Dermis microvascular lymphatic vessel endothelial cell (primary cell): Measurements from ENCODE around the gene SMCO2. TPM values are rescaled to one million over a fixed set of nuclear protein-coding genes. Genes with fewer than 3 reads are reported as not detected.

ENCODE experiments used
- DNase-seq, 2 donors: peaks; one replicate each; pipeline versions ENCODE4 v3.0.0 to v3.0.0-alpha.2; 2010; ENCODE audit warnings: low read depth in 2 of 2
- total RNA-seq: library from RNA; depleted of rRNA; stranded (reverse); fragments of >200 nt; gene quantifications from 2 replicates; pipeline ENCODE4 v1.2.1, GENCODE V29; 2014

The SMCO2 gene
- total RNA-seq, 1 donor from 2014 or later: 0.13 TPM

GRCh38 chr12:27550653-27550975 lies 104.1 kb downstream of the SMCO2 start:
- no peak for DNase-seq

DNA sequence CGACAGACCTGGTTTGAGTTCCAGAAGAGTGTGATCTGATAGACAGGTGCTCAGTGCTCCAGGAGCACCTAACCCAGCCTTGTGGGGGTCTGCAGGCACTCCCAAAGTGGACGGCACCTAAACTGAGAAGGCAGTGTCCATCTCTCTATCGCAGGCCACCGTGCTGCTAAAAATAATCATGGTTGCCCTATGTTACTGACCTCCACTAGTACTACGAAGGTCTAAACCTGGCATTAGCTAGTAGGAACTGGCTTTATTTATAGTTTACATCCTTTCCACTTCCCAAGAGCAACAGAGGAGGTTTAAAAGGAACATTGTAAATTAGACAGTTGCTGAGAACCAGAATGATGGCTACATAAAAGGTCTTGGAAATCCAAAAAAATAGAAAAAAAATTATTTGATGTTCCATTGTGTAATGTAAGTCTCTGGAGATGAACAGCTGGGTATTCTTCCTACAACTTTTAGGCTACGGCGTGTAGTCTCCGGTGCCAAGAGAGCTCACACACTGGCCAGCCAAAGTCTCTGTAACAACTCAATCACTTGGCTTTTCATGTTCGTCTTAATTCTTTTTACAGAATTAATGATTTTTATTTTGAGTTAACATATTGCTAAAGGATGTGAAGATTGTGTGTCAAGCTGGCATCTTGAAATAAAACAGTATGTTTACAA lies 104.8 kb downstream of the SMCO2 start:
- no peak for DNase-seq

Other genes starting within 250 kb of the SMCO2 start
- 49.2 and 51.7 TPM in 2 replicates for gene STK38L, start 202.4 kb upstream of the SMCO2 start, total RNA-seq
- 25.4 and 31.8 TPM in 2 replicates for gene BMAL2, start 113.9 kb upstream of the SMCO2 start, total RNA-seq
- 439 and 732 TPM in 2 replicates for gene PPFIBP1, start 77.5 kb downstream of the SMCO2 start, total RNA-seq
- gene REP15, start 249.7 kb downstream of the SMCO2 start, total RNA-seq: 5.4 and 12.3 TPM in 2 replicates